Neural cell (in vitro differentiated cells): Measurements from ENCODE around the gene TSPAN9.

Experiments
- CTCF ChIP-seq: fragments of 450-650 bp; IDR thresholded peaks from 2 replicates; pipeline ENCODE4 v1.5.1; 2014; ENCODE audit warnings: antibody characterized with exemption, mild to moderate bottlenecking, moderate library complexity; ENCODE audit not compliant: poor library complexity, severe bottlenecking
- POLR2AphosphoS5 ChIP-seq: IDR thresholded peaks from 2 replicates; pipeline ENCODE4 v1.6.1; 2012

- TF ChIP-seq CTCF (no peak), POLR2AphosphoS5 (no peak)
Observed at GRCh38 chr12:3042826-3043225, 34.4 kb upstream of the TSPAN9 start.
